ENCODE data around the gene EPHX1. TPM values are rescaled to one million over a fixed set of nuclear protein-coding genes. Genes with fewer than 3 reads are reported as not detected.

Gene EPHX1
- total RNA-seq, 2 donors from 2014 or later: 151 to 232 TPM

GRCh38 chr1:225763716-225764548, 46.0 kb upstream of the EPHX1 start:
- DNase-seq (ENCODE audit: low spot score): no peak
- TF ChIP-seq POLR2A (IDR thresholded peaks at IDR 0.05) (no peak), POLR2AphosphoS5 (IDR thresholded peaks at IDR 0.05) (peak; percentile 3), CTCF (IDR thresholded peaks at IDR 0.05) (no peak)
- no peaks in the 10 kb centered on the region for H3K9me3 ChIP-seq
- peaks cover 17% of the 10 kb centered on the region for H3K4me1 ChIP-seq (replicated peaks)
- no peaks in the 10 kb centered on the region for H3K36me3 ChIP-seq
- WGBS: 21% methylated on average over 9 of the region's 9 CpGs
- intact Hi-C loops (cut with DNase I): no loop called here
- H3K4me3 ChIP-seq: no peak overlapping the region
- peak overlapping the region; percentile 20 to 29 for H3K27ac ChIP-seq
- H3K27me3 ChIP-seq (replicated peaks; ENCODE audit: insufficient read depth): no peaks in the 10 kb centered on the region

GRCh38 chr1:225765982-225766674, 43.8 kb upstream of the EPHX1 start:
- peak; percentile 46 for DNase-seq (ENCODE audit: low spot score)

GRCh38 chr1:225766967-225767633, 42.8 kb upstream of the EPHX1 start:
- no peak for TF ChIP-seq POLR2A (IDR thresholded peaks at IDR 0.05)
- TF ChIP-seq POLR2AphosphoS5 (IDR thresholded peaks at IDR 0.05): no peak
- no peak for TF ChIP-seq CTCF (IDR thresholded peaks at IDR 0.05)

More at GRCh38 chr1:225765982-225766674, 43.8 kb upstream of the EPHX1 start:
- no peaks in the 10 kb centered on the region for H3K36me3 ChIP-seq
- TF ChIP-seq POLR2A (IDR thresholded peaks at IDR 0.05) (no peak), CTCF (IDR thresholded peaks at IDR 0.05) (no peak), POLR2AphosphoS5 (IDR thresholded peaks at IDR 0.05) (peak; percentile 57)
- intact Hi-C loops (cut with DNase I): no loop called here
- no peaks in the 10 kb centered on the region for H3K27me3 ChIP-seq (replicated peaks; ENCODE audit: insufficient read depth)
- H3K27ac ChIP-seq: peak overlapping the region; percentile 60 to 64
- no peaks in the 10 kb centered on the region for H3K9me3 ChIP-seq
- peaks cover 17% of the 10 kb centered on the region for H3K4me1 ChIP-seq (replicated peaks)
- WGBS: 67% methylated on average over 6 of the region's 6 CpGs
- no peak overlapping the region for H3K4me3 ChIP-seq

GRCh38 chr1:225767634-225768540, 42.0 kb upstream of the EPHX1 start:
- 35% methylated on average over 16 of the region's 17 CpGs for WGBS
- intact Hi-C loops (cut with DNase I): no loop called here
- Histone ChIP-seq H3K27me3 (replicated peaks; ENCODE audit: insufficient read depth) (no peaks in the 10 kb centered on the region), H3K4me1 (replicated peaks) (peaks cover 23% of the 10 kb centered on the region), H3K27ac (peak overlapping the region; percentile 60 to 64), H3K36me3 (no peaks in the 10 kb centered on the region), H3K9me3 (no peaks in the 10 kb centered on the region), H3K4me3 (no peak overlapping the region)
- DNase-seq (ENCODE audit: low spot score): no peak
- TF ChIP-seq POLR2AphosphoS5 (IDR thresholded peaks at IDR 0.05) (no peak), POLR2A (IDR thresholded peaks at IDR 0.05) (no peak), CTCF (IDR thresholded peaks at IDR 0.05) (no peak)

More at GRCh38 chr1:225766967-225767633, 42.8 kb upstream of the EPHX1 start:
- Histone ChIP-seq H3K36me3 (no peaks in the 10 kb centered on the region), H3K9me3 (no peaks in the 10 kb centered on the region), H3K4me3 (no peak overlapping the region), H3K27ac (peak overlapping the region; percentile 60 to 64), H3K27me3 (replicated peaks; ENCODE audit: insufficient read depth) (no peaks in the 10 kb centered on the region), H3K4me1 (replicated peaks) (peaks cover 22% of the 10 kb centered on the region)
- intact Hi-C loops (cut with DNase I): no loop called here
- no peak for DNase-seq (ENCODE audit: low spot score)
- WGBS: 17% methylated on average over 8 of the region's 8 CpGs
